HUES48 (cell line): ENCODE measurements around the gene HS6ST2.
"Not testable (repeated sequence)": the region's sequence is repeated elsewhere in the genome, so short reads cannot be mapped to it uniquely, and the experiment has no call there.

Source experiments
- H3K27ac ChIP-seq: one replicate; pipeline ENCODE4 v1.7.0; 2013; ENCODE audit warnings: low read depth, low read length, inconsistent platforms
- H3K27me3 ChIP-seq: 2 replicates; pipeline ENCODE4 v1.6.1; 2013; ENCODE audit warnings: mild to moderate bottlenecking, low read length; ENCODE audit not compliant: control insufficient read depth, insufficient read depth
- H3K36me3 ChIP-seq: 2 replicates; pipeline ENCODE4 v1.6.1; 2013; ENCODE audit warnings: low read length; ENCODE audit not compliant: control insufficient read depth, insufficient read depth
- H3K4me1 ChIP-seq: 2 replicates; pipeline ENCODE4 v1.6.1; 2013; ENCODE audit warnings: mild to moderate bottlenecking, low read length; ENCODE audit not compliant: control insufficient read depth, insufficient read depth
- H3K4me3 ChIP-seq: 2 replicates; pipeline ENCODE4 v1.5.1; 2013; ENCODE audit warnings: mild to moderate bottlenecking, low read depth, low read length
- H3K9ac ChIP-seq: 2 replicates; pipeline ENCODE4 v1.6.1; 2013; ENCODE audit warnings: mild to moderate bottlenecking, low read depth, low read length, moderate library complexity
- H3K9me3 ChIP-seq: 2 replicates; pipeline ENCODE4 v1.6.1; 2013; ENCODE audit warnings: low read length; ENCODE audit not compliant: control insufficient read depth, insufficient read depth

HS6ST2 gene

DNA sequence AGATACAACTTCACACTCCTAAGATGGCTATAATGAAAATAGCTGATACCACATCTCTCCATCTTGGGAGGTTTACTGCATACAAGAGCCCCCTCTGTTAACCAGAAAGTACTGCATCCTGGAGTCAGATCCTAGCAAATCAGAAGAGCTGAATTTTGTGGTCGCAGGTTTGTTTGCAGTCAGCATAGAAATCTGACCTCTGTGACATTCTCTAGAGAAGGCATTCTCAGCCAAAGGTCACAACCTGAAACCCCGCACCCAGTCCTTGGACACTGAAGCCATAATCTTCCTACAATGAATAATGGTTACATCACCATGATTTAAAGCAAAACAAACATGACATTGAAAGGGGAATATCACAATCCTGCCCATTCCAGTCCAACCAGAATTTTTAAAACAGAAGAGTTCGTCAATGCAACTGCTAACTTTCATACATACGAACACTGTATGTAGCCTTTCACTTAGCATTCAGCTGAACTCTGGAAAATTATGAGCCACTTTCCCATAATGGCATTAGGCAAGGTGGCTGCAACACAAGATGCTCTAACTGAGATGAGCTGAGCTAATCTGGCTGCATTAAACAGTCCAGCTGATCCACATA lies 17.6 kb downstream of the HS6ST2 start:
- no peaks in the 10 kb centered on the region for H3K27me3 ChIP-seq
- H3K4me3 ChIP-seq, result no peak overlapping the region
- H3K27ac ChIP-seq, result no peak overlapping the region

DNA sequence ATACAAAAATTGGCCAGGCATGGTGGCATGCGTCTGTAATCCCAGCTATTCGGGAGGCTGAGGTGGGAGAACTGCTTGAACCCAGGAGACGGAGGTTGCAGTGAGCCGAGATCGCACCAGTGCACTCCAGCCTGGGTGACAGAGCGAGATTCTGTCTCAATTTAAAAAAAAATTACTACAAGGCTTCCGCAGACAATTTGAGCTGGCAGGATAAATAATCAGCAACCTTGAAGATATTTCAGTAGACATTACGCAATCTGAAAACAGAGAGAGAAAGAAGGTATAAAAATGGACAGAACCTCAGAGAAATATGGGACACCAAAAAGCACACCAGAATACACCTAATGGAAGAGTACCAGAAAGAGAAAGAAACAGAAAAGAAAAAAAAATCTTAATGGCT lies 25.3 kb downstream of the HS6ST2 start:
- Histone ChIP-seq H3K9ac (no peak overlapping the region), H3K4me1 (no peaks in the 10 kb centered on the region), H3K27me3 (no peaks in the 10 kb centered on the region), H3K36me3 (no peaks in the 10 kb centered on the region), H3K27ac (no peak overlapping the region), H3K9me3 (no peaks in the 10 kb centered on the region), H3K4me3 (no peak overlapping the region)

More for the DNA sequence above, 17.6 kb downstream of the HS6ST2 start:
- Histone ChIP-seq H3K9ac (no peak overlapping the region), H3K4me1 (peaks cover 7% of the 10 kb centered on the region; the same call in 1 of the 2 replicates), H3K36me3 (no peaks in the 10 kb centered on the region), H3K9me3 (no peaks in the 10 kb centered on the region)

DNA sequence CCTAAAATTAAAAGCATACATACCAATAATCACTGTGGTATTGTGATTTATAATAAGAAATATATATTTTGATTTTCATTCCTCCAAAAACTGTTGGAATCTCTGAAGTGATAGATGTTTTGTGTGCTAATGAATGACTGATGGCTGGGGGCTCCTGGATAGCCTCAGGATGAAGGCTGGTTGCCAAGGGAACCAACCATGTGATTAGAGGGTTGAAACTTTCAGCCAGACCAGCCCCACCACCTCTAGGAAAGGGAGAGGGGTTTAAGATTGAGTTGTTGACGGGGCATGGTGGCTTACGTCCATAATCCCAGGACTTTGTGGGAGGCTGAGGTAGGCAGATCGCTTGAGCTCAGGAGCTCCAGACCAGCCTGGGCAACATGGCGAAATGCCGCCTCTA lies 34.0 kb downstream of the HS6ST2 start:
- Histone ChIP-seq H3K27ac (no peak overlapping the region), H3K9me3 (no peaks in the 10 kb centered on the region), H3K36me3 (no peaks in the 10 kb centered on the region), H3K27me3 (no peaks in the 10 kb centered on the region; the same call in none of the 2 replicates), H3K4me1 (0 out of 2 replicates have a peak, but pooled peaks cover 6% of the 10 kb centered on the region), H3K4me3 (no peak overlapping the region), H3K9ac (no peak overlapping the region)

DNA sequence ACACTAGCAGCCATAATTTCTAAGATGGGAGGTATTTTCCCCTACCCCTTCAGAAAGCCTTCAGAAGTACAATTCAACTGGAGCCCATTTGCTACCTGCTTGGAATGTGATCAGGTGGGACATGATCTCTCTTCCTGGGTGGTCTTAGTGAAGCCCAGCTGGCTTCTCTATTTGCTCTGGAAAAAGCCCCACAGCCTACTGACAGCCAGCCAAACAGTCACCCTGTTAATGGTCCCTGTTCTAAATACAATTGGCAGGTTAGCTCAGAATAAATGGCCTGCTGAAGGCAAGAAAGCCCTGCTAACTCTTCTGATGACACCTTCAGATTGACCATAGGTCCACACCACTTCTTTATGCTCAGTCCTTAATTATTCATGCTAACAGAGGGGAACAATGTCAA lies 39.9 kb downstream of the HS6ST2 start:
- H3K27ac ChIP-seq, result no peak overlapping the region
- H3K27me3 ChIP-seq, result no peaks in the 10 kb centered on the region; the same call in 1 of the 2 replicates
- H3K4me1 ChIP-seq, result peaks cover 12% of the 10 kb centered on the region; the same call in 1 of the 2 replicates
- no peaks in the 10 kb centered on the region; the same call in 1 of the 2 replicates for H3K9me3 ChIP-seq
- no peak overlapping the region for H3K4me3 ChIP-seq
- H3K36me3 ChIP-seq, result no peaks in the 10 kb centered on the region
- no peak overlapping the region for H3K9ac ChIP-seq

DNA sequence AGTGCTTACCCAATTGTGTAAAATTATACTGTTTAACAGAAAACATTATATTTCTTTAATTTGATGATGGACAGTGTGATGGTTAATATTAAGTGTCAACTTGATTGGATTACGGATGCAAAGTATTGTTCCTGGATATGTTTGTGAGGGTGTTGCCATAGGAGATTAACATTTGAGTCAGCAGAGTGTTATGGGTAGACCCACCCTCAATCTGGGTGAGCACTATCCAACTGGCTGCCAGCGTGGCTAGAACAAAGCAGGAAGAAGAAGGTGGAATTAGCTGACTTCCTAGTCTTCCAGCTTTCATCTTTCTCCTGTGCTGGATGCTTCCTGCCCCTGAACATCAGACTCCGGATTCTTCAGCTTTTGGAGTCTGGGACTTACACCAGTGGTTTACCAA lies 42.1 kb downstream of the HS6ST2 start:
- no peak overlapping the region for H3K9ac ChIP-seq
- H3K9me3 ChIP-seq, result peaks cover 5% of the 10 kb centered on the region
- no peaks in the 10 kb centered on the region for H3K36me3 ChIP-seq
- H3K4me3 ChIP-seq, result no peak overlapping the region
- H3K4me1 ChIP-seq, result peaks cover 12% of the 10 kb centered on the region; the same call in 1 of the 2 replicates
- no peaks in the 10 kb centered on the region for H3K27me3 ChIP-seq
- H3K27ac ChIP-seq, result no peak overlapping the region

DNA sequence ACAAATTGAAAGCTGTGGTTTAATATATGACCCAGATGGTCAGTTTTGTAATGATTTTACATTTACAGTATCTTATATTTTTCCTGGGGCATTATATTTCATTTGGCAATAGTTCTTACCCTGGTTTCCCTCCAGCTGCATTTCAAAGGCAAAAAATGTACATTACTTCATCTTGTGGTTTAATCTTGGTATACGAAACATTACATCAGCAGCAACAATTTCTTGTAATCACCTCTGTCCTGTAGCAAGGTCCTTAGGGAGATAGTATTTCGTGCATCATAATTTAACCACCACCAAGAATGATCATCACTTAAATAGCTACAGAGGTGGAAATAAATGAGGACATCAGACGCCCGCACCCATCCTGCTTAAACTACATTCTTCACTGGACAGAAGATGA lies 48.8 kb downstream of the HS6ST2 start:
- no peak overlapping the region for H3K27ac ChIP-seq
- no peaks in the 10 kb centered on the region for H3K4me1 ChIP-seq
- H3K9me3 ChIP-seq, result peaks cover 5% of the 10 kb centered on the region
- H3K4me3 ChIP-seq, result no peak overlapping the region
- no peaks in the 10 kb centered on the region for H3K27me3 ChIP-seq
- no peak overlapping the region for H3K9ac ChIP-seq
- no peaks in the 10 kb centered on the region for H3K36me3 ChIP-seq

DNA sequence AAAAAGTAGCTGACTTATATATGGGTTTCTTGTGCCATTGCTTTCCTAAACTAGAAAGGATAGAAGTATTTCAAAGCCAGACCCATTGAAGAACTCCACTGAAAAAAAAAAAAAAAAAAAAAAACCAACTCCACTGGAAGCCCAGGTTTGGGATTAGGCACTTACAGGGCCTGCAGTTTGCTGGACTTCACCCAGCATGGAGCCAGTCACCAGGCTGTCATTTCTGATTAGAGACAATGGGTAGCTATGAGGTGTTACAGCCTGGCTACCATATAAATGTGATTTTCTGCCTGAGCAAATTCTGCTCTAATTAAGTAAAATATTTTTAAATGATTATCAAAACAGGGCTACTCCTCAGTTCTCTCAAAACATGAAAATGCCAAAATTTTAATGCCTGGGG lies 49.5 kb downstream of the HS6ST2 start:
- Histone ChIP-seq H3K36me3 (no peaks in the 10 kb centered on the region), H3K27me3 (no peaks in the 10 kb centered on the region), H3K4me3 (no peak overlapping the region), H3K27ac (no peak overlapping the region), H3K9me3 (peaks cover 5% of the 10 kb centered on the region), H3K4me1 (no peaks in the 10 kb centered on the region), H3K9ac (no peak overlapping the region)

DNA sequence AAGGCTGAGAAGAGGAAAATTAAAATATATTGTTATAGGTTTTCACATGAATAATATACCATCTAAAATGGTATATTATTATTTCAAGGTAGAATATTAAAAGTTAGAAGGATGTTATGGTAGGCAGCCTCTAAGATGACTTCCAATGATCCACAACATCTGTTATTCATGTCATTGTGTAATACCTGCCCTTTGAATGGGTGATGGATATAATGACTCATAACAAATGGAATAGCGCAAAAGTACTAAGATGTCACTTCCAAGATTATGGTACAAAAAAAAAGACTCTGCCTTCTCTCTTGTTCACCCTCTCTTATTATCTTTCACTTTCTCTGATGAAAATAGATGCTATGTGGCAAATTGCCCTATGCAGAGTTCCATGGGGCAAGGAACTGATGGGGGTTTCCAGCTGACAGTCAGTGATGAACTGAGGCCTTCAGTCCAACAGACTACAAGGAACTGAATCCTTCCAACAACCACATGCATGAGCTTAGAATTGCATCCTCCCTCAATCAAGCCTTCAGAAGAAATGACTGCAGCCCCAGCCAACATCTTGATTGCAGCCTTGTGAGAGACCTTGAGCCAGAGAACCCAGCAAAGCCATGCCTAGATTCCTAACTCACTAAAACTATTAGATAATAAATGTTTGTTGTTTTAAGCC lies 57.7 kb downstream of the HS6ST2 start:
- H3K9ac ChIP-seq, result no peak overlapping the region
- H3K4me3 ChIP-seq, result no peak overlapping the region
- no peaks in the 10 kb centered on the region for H3K4me1 ChIP-seq
- peaks cover 6% of the 10 kb centered on the region; the same call in 1 of the 2 replicates for H3K27me3 ChIP-seq
- H3K9me3 ChIP-seq, result no peaks in the 10 kb centered on the region
- no peak overlapping the region for H3K27ac ChIP-seq
- no peaks in the 10 kb centered on the region for H3K36me3 ChIP-seq

DNA sequence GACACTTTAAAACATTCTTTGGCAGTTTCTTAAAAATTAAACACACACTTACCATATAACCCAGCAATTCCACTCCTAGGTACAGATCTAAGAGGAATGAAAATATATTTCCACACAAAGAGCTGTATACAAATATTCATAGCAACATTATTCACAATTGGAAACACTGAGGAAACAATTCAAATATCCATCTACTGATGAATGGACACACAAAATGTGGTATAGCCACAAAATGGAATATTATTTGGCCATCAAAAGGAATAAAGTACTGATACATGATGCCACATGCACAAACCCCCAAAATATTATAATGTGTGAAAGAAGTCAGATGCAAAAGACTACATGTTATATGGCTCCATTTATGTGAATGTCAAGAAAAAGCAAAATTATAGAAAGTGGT lies 70.9 kb downstream of the HS6ST2 start:
- Histone ChIP-seq H3K36me3 (no peaks in the 10 kb centered on the region), H3K4me1 (no peaks in the 10 kb centered on the region), H3K9ac (no peak overlapping the region), H3K4me3 (no peak overlapping the region), H3K27me3 (peaks cover 6% of the 10 kb centered on the region; the same call in 1 of the 2 replicates), H3K9me3 (no peaks in the 10 kb centered on the region), H3K27ac (no peak overlapping the region)

DNA sequence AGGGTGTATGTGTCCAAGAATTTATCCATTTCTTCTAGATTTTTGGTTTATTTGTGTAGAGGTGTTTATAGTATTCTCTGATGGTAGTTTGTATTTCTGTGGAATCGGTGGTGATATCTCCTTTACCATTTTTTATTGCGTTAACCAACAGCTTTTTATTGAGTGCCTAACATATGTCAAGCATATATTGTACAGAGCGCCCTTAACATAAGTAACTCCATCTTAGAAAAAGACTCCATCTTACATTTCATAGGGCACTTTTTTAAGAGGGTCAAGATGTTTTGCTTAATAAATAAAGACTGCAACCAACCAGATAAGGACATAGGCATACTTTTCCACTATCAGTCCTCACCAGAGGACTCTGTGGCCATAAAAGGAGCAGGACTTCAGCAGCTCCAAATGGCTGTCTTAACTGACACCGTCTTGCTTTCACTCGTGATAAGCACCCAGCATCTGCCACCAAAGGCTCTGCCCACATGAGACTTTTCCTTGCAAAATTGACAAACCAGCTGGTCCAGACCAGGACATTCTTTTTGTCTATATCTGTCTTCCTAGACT lies 75.0 kb downstream of the HS6ST2 start:
- H3K36me3 ChIP-seq, result no peaks in the 10 kb centered on the region
- no peak overlapping the region for H3K27ac ChIP-seq
- no peak overlapping the region for H3K9ac ChIP-seq
- 0 out of 2 replicates have a peak, but pooled peaks cover 6% of the 10 kb centered on the region for H3K27me3 ChIP-seq
- H3K4me3 ChIP-seq, result no peak overlapping the region
- H3K4me1 ChIP-seq, result peaks cover 15% of the 10 kb centered on the region
- no peaks in the 10 kb centered on the region for H3K9me3 ChIP-seq

DNA sequence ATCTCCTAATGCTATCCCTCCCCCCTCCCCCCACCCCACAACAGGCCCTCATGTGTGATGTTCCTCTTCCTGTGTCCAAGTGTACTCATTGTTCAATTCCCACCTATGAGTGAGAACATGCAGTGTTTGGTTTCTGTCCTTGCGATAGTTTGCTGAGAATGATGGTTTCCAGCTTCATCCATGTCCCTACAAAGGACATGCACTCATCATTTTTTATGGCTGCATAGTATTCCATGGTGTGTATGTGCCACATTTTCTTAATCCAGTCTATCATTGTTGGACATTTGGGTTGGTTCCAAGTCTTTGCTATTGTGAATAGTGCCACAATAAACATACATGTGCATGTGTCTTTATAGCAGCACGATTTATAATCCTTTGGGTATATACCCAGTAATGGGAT lies 77.7 kb downstream of the HS6ST2 start:
- H3K4me3 ChIP-seq, H3K27me3 ChIP-seq, H3K9me3 ChIP-seq, H3K27ac ChIP-seq, H3K36me3 ChIP-seq, H3K9ac ChIP-seq: not testable (repeated sequence)
- H3K4me1 ChIP-seq, result peaks cover 40% of the 10 kb centered on the region
